ENCODE results near the gene PTPRN2.

DNA sequence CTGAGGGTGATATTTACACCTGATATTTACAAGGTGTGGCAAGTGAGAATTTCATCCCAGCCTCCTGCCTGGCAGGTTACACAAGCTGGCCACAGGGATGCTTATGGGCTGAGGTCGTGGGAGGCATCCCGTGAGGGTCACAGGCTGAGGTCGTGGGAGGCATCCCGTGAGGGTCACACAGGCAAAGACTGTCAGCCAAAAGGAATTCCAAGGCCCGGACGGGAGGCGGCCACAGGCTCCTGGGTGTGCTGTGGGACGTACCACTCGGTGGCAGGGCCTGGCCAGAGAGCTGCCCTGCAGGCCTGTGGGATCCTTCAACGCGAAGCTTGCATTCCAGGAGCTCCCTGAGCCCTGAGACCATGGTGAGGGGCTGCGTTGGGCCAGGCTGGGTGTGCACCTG is 790.3 kb downstream of the PTPRN2 start:
- TF ChIP-seq POLR2AphosphoS5 (IDR thresholded peaks at IDR 0.05), result no peak
- TF ChIP-seq, protein P1, sequence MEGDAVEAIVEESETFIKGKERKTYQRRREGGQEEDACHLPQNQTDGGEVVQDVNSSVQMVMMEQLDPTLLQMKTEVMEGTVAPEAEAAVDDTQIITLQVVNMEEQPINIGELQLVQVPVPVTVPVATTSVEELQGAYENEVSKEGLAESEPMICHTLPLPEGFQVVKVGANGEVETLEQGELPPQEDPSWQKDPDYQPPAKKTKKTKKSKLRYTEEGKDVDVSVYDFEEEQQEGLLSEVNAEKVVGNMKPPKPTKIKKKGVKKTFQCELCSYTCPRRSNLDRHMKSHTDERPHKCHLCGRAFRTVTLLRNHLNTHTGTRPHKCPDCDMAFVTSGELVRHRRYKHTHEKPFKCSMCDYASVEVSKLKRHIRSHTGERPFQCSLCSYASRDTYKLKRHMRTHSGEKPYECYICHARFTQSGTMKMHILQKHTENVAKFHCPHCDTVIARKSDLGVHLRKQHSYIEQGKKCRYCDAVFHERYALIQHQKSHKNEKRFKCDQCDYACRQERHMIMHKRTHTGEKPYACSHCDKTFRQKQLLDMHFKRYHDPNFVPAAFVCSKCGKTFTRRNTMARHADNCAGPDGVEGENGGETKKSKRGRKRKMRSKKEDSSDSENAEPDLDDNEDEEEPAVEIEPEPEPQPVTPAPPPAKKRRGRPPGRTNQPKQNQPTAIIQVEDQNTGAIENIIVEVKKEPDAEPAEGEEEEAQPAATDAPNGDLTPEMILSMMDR (IDR thresholded peaks at IDR 0.05), result no peak

Measured in sigmoid colon (tissue), 4 donors.